Mammary epithelial cell (primary cell): Measurements from ENCODE around the gene MRPL2.

Experiments
- CTCF ChIP-seq, 2 donors: IDR thresholded peaks in 1 of 2; conservative IDR thresholded peaks in 1 of 2; 2 replicates each; pipeline ENCODE4 v1.5.1; 2011 to 2012; ENCODE audit warnings: inconsistent platforms in 2 of 2, low read length in 2 of 2, mild to moderate bottlenecking in 2 of 2, control low read depth in 1 of 2, low read depth in 1 of 2; ENCODE audit not compliant: insufficient read depth in 1 of 2; ENCODE audit errors: extremely low read depth in 1 of 2
- EZH2 ChIP-seq: IDR thresholded peaks from 2 replicates; pipeline ENCODE4 v1.6.1; 2012; ENCODE audit warnings: low read length, inconsistent platforms, borderline replicate concordance

- TF ChIP-seq CTCF (conservative IDR thresholded peaks at IDR 0.05 in 1 of 2, IDR thresholded peaks at IDR 0.05 in 1 of 2; ENCODE audit: extremely low read depth in 1 of 2, insufficient read depth in 1 of 2, low read depth in 1 of 2, low read length in 2 of 2) (no peak), EZH2 (no peak)
Observed at GRCh38 chr6:43016176-43016942, 42.9 kb downstream of the MRPL2 start.
